ENCODE measurements around the gene CCDC149.

Gene CCDC149

DNA sequence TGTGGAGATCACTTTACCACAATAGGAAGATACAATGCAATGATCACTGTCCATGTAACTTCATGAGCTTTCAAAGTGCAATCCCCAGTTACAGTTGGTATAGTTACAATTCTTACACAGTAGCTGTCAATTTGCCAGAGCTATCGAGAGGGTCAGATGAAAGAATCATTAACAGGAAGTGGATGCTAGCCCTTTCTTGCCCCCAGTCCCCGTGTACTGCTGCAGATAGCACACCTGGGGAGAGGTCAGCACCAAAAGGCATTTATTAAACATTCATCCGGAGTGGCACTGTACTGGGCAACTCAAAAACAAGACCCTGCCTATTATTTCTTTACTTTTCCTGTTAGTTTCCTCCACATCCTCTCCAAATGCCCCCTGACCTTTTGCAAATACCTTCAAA lies 69.7 kb downstream of the CCDC149 start:
- DNase-seq (ENCODE audit: low read depth in 3 of 3), result no peak

DNA sequence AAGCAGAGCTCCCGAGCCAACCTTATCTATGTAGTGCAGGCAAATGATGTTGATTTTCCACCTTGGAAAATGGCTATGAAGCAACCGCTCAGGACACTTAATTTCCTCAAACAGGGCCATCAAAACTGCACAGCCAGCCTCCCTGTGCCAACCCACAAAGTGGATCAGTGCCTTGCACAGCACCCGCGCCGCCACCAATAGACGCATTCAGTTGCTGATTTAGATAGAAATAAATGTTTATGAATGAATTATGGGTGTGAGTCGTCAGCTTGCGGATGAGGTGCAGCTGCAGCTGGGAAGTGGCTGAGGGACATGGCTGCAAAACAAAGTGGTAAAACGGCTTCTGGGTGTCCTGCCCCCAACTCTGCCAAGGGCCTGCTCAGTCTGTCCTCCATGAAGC lies 70.5 kb downstream of the CCDC149 start:
- no peak for DNase-seq (ENCODE audit: low read depth in 3 of 3)

DNA sequence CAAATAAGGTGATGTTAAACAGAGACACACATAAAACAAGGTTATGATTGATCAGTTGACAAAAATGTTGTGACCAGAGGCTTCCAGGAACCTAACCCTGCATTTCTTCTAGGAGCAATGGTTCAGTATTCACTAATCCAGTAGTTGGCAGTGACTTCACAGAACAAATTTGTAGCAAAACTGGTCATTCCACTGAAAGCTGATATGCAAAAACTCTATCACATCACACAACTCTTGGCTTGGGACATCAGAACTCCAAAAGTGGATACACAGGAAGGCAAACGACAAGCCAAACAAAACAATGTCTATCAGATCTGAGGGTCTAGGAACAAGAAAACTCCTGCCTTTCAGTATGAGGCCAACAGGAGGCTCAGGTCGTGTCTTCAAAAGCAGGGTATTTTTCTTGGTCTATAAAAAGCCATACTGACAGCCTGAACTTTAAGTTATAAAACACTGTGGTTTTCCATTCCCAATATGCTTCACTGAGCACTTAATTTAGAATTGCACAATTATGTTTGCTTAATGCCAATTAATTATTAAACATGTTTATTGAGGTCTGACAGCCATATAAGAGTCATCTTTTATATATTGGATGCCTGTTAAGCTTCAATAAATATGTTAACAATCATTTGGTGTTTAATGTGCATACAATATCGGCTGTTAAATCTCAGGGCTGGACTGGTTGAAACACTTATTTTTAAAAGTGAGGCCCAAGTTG lies 71.9 kb downstream of the CCDC149 start:
- no peak for DNase-seq (ENCODE audit: low read depth in 3 of 3)

DNA sequence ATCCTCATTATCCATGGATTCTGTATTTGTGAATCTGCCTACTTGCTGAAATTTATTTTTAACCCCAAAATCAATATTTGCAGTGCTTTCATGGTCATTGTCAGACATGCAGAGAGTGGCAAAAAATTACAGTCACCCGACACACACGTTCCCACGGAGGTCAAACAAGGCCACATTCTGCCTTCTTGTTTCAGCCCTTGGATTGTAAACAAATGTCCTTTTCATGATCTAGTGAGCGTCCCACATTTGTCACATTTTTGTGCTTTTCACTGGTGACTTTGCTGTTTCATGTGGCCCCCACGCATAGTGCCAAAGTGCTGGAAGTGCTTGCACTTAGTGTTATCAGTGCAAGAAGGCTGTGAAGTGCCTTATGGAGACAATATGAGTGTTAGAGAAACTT lies 72.5 kb downstream of the CCDC149 start:
- DNase-seq (ENCODE audit: low read depth in 3 of 3), result no peak

DNA sequence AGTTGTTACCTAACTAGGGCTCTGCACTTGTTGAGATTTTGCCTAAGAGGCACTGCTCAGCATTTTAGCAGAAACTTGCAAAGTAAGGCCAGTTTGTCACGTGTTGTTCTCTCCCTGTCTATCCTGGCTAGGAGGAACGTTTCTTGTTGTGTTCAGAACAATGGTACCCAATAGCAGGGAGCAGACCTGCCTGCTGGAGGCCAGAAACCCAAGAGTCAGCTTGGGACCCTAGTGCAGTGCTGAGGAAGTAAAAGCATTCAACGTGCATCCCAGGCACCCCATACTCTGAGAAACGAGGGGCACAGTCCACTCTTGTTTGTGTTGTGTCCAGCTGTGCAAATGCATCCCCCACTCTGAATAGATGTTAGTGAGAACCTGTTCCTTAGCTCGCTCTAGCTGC lies 75.1 kb downstream of the CCDC149 start:
- DNase-seq (ENCODE audit: low read depth in 3 of 3), result no peak

DNA sequence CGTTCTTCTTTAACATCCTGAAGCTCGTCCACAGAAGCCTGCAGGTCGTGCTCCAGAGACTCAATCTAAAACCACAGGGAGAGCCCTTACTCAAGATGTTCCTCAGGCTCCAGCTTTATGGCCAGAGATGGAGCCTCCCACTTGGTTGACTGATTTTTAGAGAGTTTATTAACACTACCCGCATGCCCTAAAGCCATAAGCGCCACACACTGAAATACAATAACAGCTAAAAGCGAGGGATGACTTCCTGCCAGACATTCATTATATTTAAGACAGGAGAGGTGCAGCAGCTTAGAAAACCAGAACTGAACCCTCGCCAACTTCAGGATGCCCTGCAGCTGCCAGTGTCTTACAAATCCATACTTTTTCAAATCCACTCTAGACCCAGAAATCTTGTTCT lies 75.5 kb downstream of the CCDC149 start:
- DNase-seq (ENCODE audit: low read depth in 3 of 3), result no peak

DNA sequence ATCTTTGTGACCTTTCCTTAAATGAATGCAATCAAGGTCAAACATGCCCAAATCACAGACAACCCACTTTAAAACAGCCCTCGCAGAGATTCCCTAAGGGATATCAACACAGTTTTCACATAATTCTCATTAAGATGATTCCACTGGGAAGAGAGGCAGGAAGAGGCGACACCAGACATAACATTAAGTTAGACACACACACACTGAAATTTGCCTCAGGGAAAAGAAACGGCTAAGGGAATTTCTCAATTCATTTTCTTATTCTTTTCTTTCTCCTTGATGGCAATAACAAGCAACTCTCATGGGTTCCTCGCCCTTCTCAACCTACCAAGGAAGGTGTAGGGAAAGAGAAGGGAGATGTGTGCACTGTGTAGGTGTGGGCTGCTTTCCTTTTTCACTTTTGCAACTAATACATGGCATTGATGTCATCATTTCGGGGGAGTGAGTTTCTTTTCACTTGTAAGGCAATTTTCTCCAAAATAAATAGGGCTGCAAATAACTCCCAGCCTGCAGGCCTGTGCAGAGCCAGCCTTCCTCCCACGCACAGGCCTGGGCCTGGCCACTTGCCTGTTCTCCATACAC lies 76.1 kb downstream of the CCDC149 start:
- DNase-seq (ENCODE audit: low read depth in 3 of 3), result no peak

DNA sequence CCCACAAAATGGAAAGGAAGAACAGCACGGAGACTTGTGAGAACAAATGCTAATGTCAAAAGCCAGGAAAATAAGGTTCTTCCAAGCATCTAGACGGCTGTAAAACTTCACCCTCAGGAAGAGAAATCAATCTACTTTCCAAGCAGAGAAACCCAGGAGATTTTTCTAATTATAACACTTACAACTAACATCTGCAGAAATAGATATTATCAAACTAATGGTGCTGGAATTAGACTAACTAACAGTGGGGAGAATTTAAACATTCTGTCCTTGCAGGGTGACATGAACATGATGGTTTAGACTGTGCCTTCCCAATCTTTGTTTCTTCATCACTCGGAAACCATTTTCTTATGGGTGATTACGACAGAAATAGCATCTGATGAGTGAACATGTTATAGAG lies 77.1 kb downstream of the CCDC149 start:
- DNase-seq (ENCODE audit: low read depth in 3 of 3), result no peak

DNA sequence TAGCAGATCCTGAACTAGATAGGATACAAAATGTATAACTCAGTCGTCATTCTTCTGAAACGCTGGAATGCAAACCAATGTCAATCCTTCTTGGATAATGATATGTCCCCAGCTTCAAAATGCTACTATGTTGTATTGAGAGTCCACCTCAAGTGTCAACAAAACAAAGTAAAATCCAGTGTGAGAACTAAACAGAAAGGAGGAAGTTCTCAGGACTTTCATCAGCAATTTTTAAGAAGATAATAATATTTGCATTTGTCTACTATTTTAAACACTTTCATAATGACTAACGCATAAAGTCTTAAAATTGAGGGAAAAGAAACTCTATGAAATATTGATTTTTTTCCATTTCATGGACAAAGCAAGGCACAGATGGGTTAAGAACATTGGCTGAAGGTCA lies 81.2 kb downstream of the CCDC149 start:
- no peak for DNase-seq (ENCODE audit: low read depth in 3 of 3)

DNA sequence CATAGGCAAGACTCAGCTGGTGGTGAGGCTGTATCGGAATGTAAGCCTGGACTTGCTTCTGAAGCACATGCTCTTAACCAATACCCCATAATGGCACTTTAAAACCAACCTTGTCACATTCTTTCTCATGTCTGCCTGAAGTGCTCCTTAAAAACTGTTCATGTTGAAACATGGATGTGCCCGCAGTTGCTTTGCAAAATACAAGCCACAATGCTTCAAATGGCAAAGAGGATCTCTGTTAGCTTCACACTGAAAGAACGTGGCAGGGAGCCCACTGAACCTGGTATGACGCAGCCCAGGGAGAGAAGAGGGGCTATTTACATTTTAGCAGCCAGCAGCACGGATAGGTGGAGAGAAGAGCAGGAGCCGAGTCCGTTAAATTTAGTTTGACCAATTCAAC lies 88.1 kb downstream of the CCDC149 start:
- no peak for DNase-seq (ENCODE audit: low read depth in 3 of 3)

DNA sequence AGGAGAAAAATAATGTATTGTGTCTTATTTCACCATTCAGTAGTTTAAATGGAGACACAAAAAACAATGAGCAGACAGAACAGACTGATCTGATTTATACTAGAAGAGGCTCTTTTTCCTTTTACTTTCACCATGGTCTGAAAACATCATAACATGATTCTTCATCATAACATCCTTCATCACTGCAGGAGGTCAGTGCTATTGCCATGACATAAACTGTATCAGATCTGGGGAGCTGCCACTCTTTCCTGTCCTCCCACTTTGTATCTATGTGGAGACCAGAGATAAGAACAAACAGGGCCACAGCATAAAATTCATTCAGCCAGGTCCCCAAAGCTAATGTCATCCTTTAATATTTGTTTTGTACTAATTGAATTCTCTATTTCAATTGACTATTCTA lies 92.3 kb downstream of the CCDC149 start:
- no peak for DNase-seq (ENCODE audit: low read depth in 3 of 3)

DNA sequence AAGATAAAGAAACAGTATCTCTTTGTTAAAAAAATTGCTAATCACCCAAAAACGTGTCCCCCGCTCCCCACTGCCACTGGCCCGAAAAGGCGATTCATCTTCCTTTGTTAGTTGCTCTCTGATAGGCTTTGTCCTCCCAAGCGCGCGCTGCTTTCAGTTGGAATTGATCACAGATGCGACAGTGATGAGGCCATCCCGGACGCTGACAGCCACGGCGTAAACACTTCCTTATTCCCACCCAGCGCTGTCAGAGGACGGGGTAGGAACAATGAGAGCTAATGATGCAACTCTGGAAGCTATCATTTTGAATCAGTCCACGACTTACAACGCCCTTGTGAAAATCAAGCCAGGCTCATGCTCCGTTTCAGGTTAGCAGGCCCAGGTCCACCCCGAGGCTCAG lies 96.0 kb downstream of the CCDC149 start:
- no peak for DNase-seq (ENCODE audit: low read depth in 3 of 3)

DNA sequence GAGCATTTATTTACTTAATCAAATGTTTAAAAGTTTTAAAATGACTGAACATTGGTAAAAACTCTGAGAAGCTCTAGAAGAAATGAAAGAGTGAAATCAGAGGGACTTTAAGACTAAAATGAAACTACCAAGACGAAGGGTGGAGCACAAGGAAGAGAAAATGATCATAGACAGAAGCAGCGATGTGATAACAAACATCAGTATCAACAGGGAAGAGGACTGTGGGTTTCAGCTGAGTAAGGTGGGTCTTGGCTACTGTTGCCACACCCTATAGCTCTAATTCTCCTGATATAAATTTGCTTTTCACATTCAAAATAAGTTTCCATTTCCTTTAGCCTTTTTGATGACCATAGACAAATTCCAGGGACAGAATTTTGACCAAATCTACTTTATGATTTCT lies 99.1 kb downstream of the CCDC149 start:
- no peak for DNase-seq (ENCODE audit: low read depth in 3 of 3)

DNA sequence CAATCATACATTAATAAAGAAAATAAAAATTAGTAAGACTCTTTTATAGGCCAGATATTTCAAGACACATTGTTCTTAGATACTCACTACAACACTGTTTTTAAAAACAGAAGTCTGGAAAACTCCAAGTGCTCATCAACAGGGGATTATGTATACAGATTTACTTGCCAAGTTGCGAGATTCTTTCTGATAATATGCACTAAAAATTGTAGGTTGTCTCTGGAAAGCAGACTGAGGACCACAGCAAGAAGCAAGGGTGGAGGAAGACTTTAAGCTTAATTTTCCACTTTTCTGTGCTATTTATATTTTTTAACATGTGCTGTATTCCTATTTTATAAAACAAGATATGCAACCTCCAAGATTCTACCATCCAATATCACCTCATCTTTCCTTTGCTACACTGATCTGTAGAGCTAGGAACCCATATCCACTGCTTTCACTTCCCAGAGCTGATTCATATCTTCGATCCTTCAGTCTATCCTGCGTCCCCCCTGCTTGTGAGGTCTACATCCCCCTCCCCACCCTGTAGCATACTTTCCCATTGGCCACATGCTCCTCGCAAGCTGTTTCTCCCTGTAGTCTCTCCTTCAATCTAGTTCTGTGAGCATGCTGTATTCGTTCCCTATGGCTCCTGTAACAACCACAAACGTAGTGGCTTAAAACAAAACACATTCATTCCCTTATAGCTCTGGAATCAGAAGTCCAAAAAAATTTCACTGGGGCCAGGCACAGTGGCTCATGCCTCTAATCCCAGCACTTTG lies 101.8 kb downstream of the CCDC149 start:
- no peak for DNase-seq (ENCODE audit: low read depth in 3 of 3)

DNA sequence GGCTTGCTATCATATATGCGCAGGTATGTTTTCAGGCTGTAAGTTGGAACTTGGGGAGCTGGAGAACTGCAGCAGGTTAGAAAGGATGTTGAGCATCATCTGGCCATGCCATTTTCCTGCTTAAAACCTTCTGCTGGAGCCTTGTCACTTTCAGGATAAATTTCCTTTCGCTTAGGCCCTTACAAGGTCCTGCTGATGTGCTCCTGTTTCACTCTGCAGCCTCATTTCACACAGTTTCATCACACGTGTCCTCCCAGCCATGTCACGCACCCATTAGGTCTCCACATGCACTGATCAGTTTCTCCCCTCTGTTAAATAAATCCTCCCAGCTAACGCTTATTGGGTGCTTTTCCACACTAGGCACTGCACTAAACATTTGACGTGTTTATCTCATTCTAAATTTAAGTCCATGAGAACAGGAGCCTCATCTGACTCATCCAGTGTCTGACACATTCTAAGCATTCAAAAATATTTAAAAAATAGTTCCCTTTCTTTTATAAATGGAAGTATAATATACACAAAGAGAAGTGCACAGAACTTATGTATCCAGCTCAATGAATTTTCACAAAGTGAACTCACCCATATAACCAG lies 102.9 kb downstream of the CCDC149 start:
- no peak for DNase-seq (ENCODE audit: low read depth in 3 of 3)

DNA sequence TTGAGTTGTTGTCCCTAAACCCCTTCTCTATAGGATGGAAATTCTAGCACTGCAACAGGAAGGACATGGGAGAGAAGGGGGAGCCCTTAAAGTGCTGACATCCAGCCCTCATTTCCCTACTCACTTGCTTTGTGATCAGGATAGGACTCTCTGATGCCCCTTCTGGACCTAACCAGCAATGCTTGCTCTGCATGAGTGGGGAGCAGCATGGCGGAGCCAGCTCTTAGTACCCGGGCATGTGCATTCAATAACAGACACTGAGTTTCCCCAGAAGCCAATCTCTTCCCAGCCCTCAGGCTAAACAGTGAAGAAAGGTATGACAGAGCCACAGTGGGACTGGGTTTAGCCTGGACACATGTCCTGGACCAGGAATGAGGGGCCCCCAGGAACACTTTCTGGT lies 103.5 kb downstream of the CCDC149 start:
- no peak for DNase-seq (ENCODE audit: low read depth in 3 of 3)

DNA sequence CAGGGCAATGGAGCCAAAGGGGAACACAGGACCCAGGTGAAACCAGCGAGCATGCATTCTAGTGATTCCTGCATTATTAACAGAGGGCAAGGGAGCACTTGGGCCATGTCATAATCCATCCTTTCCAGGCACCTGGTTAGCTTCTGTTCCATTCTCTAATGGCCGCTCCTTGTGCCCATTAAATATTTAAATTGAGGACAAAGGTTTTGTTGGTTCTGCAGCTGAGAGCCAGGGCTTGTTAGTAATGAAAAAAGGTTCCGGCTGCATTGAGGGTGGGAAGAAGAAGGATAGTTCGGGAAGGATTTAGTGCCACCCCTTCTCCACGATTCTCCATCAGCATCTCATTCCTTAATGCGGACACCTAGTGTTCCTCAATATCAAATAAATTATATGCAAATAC lies 103.9 kb downstream of the CCDC149 start:
- no peak for DNase-seq (ENCODE audit: low read depth in 3 of 3)

DNA sequence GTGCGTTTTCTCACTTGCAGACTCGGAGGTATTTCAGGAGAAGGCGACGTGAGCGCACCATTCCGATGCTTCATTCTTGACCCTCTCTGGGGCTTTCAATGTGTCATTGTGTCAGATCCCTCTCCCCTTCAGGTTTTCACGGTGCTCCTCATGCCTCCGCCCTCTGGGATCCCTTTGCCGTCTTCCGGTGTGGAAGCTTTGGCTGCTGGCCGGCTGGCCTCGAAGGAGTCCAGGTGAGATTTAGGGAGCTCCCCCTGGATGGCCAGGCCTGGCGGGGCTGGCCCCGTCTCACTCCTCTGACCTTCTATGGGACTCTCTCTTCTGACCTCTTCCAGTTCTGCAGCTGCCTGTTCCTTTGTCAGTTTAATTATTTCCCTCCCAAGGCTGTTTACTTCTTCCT lies 104.6 kb downstream of the CCDC149 start:
- no peak for DNase-seq (ENCODE audit: low read depth in 3 of 3)

DNA sequence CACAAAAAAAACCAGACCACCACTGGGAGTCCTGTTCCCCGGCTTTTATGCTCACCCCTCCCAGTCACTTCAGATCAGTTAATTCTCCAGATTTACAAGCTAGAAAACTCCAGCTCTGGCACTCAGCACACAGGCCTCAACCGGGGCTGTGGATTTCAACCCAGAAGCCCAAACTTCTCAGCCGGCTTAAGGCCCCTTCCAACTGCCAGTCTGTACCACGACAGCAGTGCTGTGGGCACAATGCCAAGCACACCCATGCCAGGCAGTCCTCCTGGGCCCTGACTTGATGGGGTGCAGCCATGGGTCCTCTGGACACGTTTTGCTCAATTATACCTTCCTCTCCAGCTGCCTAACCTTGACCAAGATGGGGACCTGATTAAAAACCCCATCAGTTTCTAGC lies 105.2 kb downstream of the CCDC149 start:
- no peak for DNase-seq (ENCODE audit: low read depth in 3 of 3)

DNA sequence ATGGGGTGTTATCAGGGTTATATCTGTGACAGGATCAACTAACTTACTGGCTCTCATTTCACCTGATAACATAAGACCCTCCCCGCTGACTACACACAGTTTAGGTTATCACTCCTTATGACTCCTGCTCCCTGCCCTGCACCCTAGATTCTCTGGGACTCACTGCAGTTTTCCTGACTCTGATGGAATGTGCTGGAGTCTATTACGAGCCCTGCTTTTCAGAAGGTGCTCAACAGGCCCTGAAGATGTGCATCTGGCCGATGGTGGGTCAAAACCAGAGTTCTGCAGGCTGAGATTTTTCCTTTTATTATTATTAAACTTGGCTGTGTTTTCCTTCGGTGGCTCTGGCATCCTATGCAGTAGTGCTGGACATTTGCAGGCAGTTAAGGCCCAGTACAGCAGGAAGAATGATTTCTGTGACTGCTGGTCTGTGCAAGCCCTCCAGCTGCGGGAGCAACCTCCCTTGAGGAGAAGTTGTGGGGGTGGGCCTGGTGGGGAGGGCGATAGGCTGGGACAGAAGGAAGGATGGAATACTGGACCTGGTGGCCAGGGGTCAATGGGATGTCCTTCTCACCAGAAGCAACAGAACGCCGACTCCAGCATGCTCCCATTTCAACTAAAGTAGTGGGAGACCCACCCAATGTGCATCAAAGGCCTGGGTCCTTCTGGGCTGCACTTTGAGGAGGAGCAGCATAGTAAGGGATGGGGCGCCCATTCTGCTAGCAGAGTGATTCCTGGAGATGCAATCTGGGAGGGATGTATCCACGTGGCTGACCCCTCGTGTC lies 106.4 kb downstream of the CCDC149 start:
- DNase-seq (ENCODE audit: low read depth in 3 of 3), result no peak

DNA sequence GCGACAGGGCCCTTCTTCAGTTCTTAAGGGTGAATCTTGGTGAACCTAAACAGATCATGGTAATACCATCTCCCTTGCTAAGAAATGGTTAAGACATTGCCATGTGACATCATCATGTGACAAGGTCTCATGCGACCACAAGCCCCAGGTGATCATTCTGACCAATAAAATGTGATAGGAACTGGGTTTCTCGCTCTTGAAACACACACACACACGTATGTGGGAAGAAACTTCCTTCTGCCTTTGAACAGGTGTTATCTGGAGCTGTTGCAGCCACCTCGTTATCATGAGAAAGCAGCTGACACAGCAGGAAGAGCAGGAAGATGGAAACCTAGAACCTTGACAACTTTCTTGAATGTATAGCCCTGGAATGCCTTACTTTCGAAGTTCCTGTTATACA lies 107.3 kb downstream of the CCDC149 start:
- DNase-seq (ENCODE audit: low read depth in 3 of 3), result no peak

DNA sequence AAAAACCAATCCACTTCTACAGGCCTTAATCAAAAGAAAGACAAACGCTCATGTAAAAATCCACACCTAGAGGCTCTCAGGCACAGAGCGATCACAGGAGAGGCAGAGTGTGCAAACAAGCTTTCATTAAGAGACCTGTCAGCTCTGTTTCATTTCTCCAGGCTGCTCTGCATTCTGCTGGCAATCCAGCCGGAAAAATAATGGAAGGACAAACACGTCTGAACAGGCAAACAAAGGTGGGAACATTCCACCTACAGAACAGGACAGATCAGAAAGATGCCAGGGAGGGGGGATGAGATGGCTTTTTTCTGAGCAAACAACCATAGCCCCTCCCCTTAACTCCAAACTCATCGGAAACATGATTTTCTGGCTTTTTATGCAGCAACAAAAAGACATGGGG lies 107.8 kb downstream of the CCDC149 start:
- DNase-seq (ENCODE audit: low read depth in 3 of 3), result no peak
